Stimulated activated CD8-positive, alpha-beta memory T cell treated with anti-CD3 and anti-CD28 coated beads, Interleukin-15, amount 100 ng/mL, for 1 hour (primary cell): ENCODE measurements around the gene JAK2.
"Not testable (repeated sequence)": the region's sequence is repeated elsewhere in the genome, so short reads cannot be mapped to it uniquely, and the experiment has no call there.

Experiments used
- DNase-seq: peaks from one replicate; pipeline ENCODE4 v3.0.0-alpha.2; 2020; ENCODE audit warnings: low read depth

Gene JAK2

GRCh38 chr9:4984621-4985385, at the start of gene JAK2:
TSS of gene JAK2 (plus strand) at chr9:4985272. CDS start at chr9:5021988, 36,716 bp downstream.
- DNase-seq: peak; percentile 54

- no peak for DNase-seq
Observed at GRCh38 chr9:4936277-4936676, 48.8 kb upstream of the JAK2 start.

GRCh38 chr9:4936823-4937222, 48.2 kb upstream of the JAK2 start:
- DNase-seq: no peak

GRCh38 chr9:4937446-4937845, 47.6 kb upstream of the JAK2 start:
- no peak for DNase-seq

GRCh38 chr9:4938496-4938895, 46.6 kb upstream of the JAK2 start:
- no peak for DNase-seq

GRCh38 chr9:4939118-4939561, 45.9 kb upstream of the JAK2 start:
- DNase-seq: no peak

- DNase-seq: not testable (repeated sequence)
Observed at GRCh38 chr9:4942042-4942691, 42.9 kb upstream of the JAK2 start.

GRCh38 chr9:4943346-4943745, 41.7 kb upstream of the JAK2 start:
- no peak for DNase-seq

GRCh38 chr9:4944431-4945211, 40.5 kb upstream of the JAK2 start:
- DNase-seq: not testable (repeated sequence)

- no peak for DNase-seq
Observed at GRCh38 chr9:4946937-4947336, 38.1 kb upstream of the JAK2 start.

- no peak for DNase-seq
Observed at GRCh38 chr9:4955836-4956235, 29.2 kb upstream of the JAK2 start.

- DNase-seq: no peak
Observed at GRCh38 chr9:4959031-4959430, 26.0 kb upstream of the JAK2 start.

GRCh38 chr9:4962085-4962484, 23.0 kb upstream of the JAK2 start:
- DNase-seq: no peak

- no peak for DNase-seq
Observed at GRCh38 chr9:4964540-4964939, 20.5 kb upstream of the JAK2 start.

- no peak for DNase-seq
Observed at GRCh38 chr9:4965174-4965821, 19.8 kb upstream of the JAK2 start.

- DNase-seq: no peak
Observed at GRCh38 chr9:4967523-4967922, 17.5 kb upstream of the JAK2 start.

- no peak for DNase-seq
Observed at GRCh38 chr9:4969130-4969529, 15.9 kb upstream of the JAK2 start.

- DNase-seq: no peak
Observed at GRCh38 chr9:4970970-4971641, 14.0 kb upstream of the JAK2 start.

- DNase-seq: no peak
Observed at GRCh38 chr9:4973246-4973645, 11.8 kb upstream of the JAK2 start.

- no peak for DNase-seq
Observed at GRCh38 chr9:4973902-4974301, 11.2 kb upstream of the JAK2 start.

- DNase-seq: no peak
Observed at GRCh38 chr9:4979239-4979638, 5.8 kb upstream of the JAK2 start.
